Endodermal cell (in vitro differentiated cells): ENCODE data around the gene IL36RN. TPM values are rescaled to one million over a fixed set of nuclear protein-coding genes. Genes with fewer than 3 reads are reported as not detected.

ENCODE experiments used
- DNase-seq: peaks from one replicate; pipeline ENCODE4 v3.0.0-alpha.2; 2017
- H3K27ac ChIP-seq: 2 replicates; pipeline ENCODE4 v1.5.1; 2013; ENCODE audit warnings: mild to moderate bottlenecking, low read depth, low read length, moderate library complexity
- H3K27me3 ChIP-seq: 2 replicates; pipeline ENCODE4 v1.6.1; 2013; ENCODE audit warnings: mild to moderate bottlenecking, low read length, moderate library complexity; ENCODE audit not compliant: insufficient read depth, control insufficient read depth, poor library complexity, severe bottlenecking
- H3K36me3 ChIP-seq: 2 replicates; pipeline ENCODE4 v1.7.0; 2013; ENCODE audit warnings: mild to moderate bottlenecking, low read length, moderate library complexity; ENCODE audit not compliant: control insufficient read depth, insufficient read depth
- H3K4me1 ChIP-seq: one replicate; pipeline ENCODE4 v1.7.0; 2013; ENCODE audit warnings: low read length; ENCODE audit not compliant: control insufficient read depth, insufficient read depth
- H3K4me3 ChIP-seq: 2 replicates; pipeline ENCODE4 v1.5.1; 2013; ENCODE audit warnings: mild to moderate bottlenecking, low read length, moderate library complexity
- H3K9ac ChIP-seq: 2 replicates; pipeline ENCODE4 v1.6.1; 2013; ENCODE audit warnings: mild to moderate bottlenecking, low read length, moderate library complexity; ENCODE audit not compliant: poor library complexity, severe bottlenecking; ENCODE audit errors: extremely low read depth
- H3K9me3 ChIP-seq: 2 replicates; pipeline ENCODE4 v1.6.1; 2013; ENCODE audit warnings: mild to moderate bottlenecking, low read length, moderate library complexity; ENCODE audit not compliant: control insufficient read depth
- H3K27ac Mint-ChIP-seq: 2 replicates; pipeline ENCODE4 v1.8.0; 2020; ENCODE audit warnings: mixed read lengths
- H3K27me3 Mint-ChIP-seq: 2 replicates; pipeline ENCODE4 v1.8.0; 2021; ENCODE audit warnings: mild to moderate bottlenecking, mixed read lengths; ENCODE audit not compliant: insufficient read depth
- H3K36me3 Mint-ChIP-seq: 2 replicates; pipeline ENCODE4 v1.8.0; 2020; ENCODE audit warnings: low read depth, mixed read lengths
- H3K4me1 Mint-ChIP-seq: 2 replicates; pipeline ENCODE4 v1.8.0; 2020; ENCODE audit warnings: mixed read lengths
- H3K4me3 Mint-ChIP-seq: 2 replicates; pipeline ENCODE4 v1.8.0; 2020; ENCODE audit warnings: mild to moderate bottlenecking, moderate library complexity, mixed read lengths
- H3K9me3 Mint-ChIP-seq: 2 replicates; pipeline ENCODE4 v1.8.0; 2020; ENCODE audit warnings: mild to moderate bottlenecking, mixed read lengths
- CTCF ChIP-seq: fragments of 200-600 bp; sonication (generic); conservative IDR thresholded peaks from 2 replicates; pipeline ENCODE4 v1.5.0; 2021; ENCODE audit warnings: antibody characterized with exemption, mild to moderate bottlenecking
- WGBS, 2 experiments: methylation state at CpG; one replicate each; pipeline versions ENCODE4 v1.1.5 to v1.1.7; 2013; ENCODE audit warnings: missing lambda C conversion rate in 2 of 2, mixed read lengths in 1 of 2; ENCODE audit not compliant: insufficient coverage in 1 of 2, insufficient read length in 1 of 2; 5-methylcytosine and 5-hydroxymethylcytosine counted together
- total RNA-seq, 2 donors: library from RNA; stranded (reverse); fragmentation: NEBNext Ultra II Directional in 1 of 2; extraction: Animal tissue kit (Norgen Biotek cat#: 25700) in 1 of 2; gene quantifications; 2 replicates in 1 of 2; 3 replicates in 1 of 2; pipeline ENCODE4 v1.2.1, GENCODE V29; 2021

IL36RN gene
- total RNA-seq, 2 donors from 2014 or later, result not detected

GRCh38 chr2:113025737-113026136 lies 33.3 kb upstream of the IL36RN start:
- H3K4me3 ChIP-seq, result no peak overlapping the region
- H3K27me3 ChIP-seq, result peaks cover 81% of the 10 kb centered on the region
- no peak overlapping the region for H3K9ac ChIP-seq
- H3K27ac ChIP-seq, result no peak overlapping the region
- no peak for TF ChIP-seq CTCF
- 53 to 60% methylated on average over 2 of the region's 2 CpGs for WGBS, 2 experiments
- H3K36me3 ChIP-seq, result no peaks in the 10 kb centered on the region
- H3K9me3 ChIP-seq, result no peaks in the 10 kb centered on the region
- no peak for DNase-seq
- no peaks in the 10 kb centered on the region for H3K4me1 Mint-ChIP-seq
- no peak overlapping the region for H3K4me3 Mint-ChIP-seq
- no peaks in the 10 kb centered on the region for H3K4me1 ChIP-seq
- no peaks in the 10 kb centered on the region for H3K36me3 Mint-ChIP-seq
- H3K27me3 Mint-ChIP-seq, result peaks cover 63% of the 10 kb centered on the region
- no peak overlapping the region for H3K27ac Mint-ChIP-seq
- H3K9me3 Mint-ChIP-seq, result no peaks in the 10 kb centered on the region

GRCh38 chr2:113027691-113028090 lies 31.3 kb upstream of the IL36RN start:
- Histone ChIP-seq H3K9me3 (no peaks in the 10 kb centered on the region), H3K36me3 (no peaks in the 10 kb centered on the region), H3K27ac (no peak overlapping the region), H3K4me1 (no peaks in the 10 kb centered on the region), H3K27me3 (peaks cover 88% of the 10 kb centered on the region), H3K9ac (no peak overlapping the region), H3K4me3 (no peak overlapping the region)
- no peak for TF ChIP-seq CTCF
- no peaks in the 10 kb centered on the region for H3K4me1 Mint-ChIP-seq
- H3K36me3 Mint-ChIP-seq, result no peaks in the 10 kb centered on the region
- peaks cover 61% of the 10 kb centered on the region for H3K27me3 Mint-ChIP-seq
- no peak for DNase-seq
- 84 to 88% methylated on average over 2 of the region's 2 CpGs for WGBS, 2 experiments
- no peaks in the 10 kb centered on the region for H3K9me3 Mint-ChIP-seq
- no peak overlapping the region for H3K27ac Mint-ChIP-seq
- no peak overlapping the region for H3K4me3 Mint-ChIP-seq

- 13 to 18% methylated on average over 1 of the region's 1 CpG for WGBS, 2 experiments
- no peak for TF ChIP-seq CTCF
- no peaks in the 10 kb centered on the region for H3K4me1 ChIP-seq
- Mint-ChIP-seq H3K27me3 (peaks cover 58% of the 10 kb centered on the region), H3K9me3 (no peaks in the 10 kb centered on the region), H3K36me3 (no peaks in the 10 kb centered on the region), H3K27ac (no peak overlapping the region), H3K4me1 (no peaks in the 10 kb centered on the region), H3K4me3 (no peak overlapping the region)
- H3K36me3 ChIP-seq, result no peaks in the 10 kb centered on the region
- no peak overlapping the region for H3K9ac ChIP-seq
- H3K4me3 ChIP-seq, result no peak overlapping the region
- H3K9me3 ChIP-seq, result no peaks in the 10 kb centered on the region
- H3K27me3 ChIP-seq, result peaks cover 88% of the 10 kb centered on the region
- no peak overlapping the region for H3K27ac ChIP-seq
- DNase-seq, result no peak
Observed at GRCh38 chr2:113028112-113028511, 30.9 kb upstream of the IL36RN start.
